Measurements from ENCODE around the gene MS4A3. TPM values are rescaled to one million over a fixed set of nuclear protein-coding genes. Genes with fewer than 3 reads are reported as not detected.

MS4A3 gene
- total and polyA plus RNA-seq, 2 of the 4 experiments (the other 2 are of a cell fraction): not detected

DNA sequence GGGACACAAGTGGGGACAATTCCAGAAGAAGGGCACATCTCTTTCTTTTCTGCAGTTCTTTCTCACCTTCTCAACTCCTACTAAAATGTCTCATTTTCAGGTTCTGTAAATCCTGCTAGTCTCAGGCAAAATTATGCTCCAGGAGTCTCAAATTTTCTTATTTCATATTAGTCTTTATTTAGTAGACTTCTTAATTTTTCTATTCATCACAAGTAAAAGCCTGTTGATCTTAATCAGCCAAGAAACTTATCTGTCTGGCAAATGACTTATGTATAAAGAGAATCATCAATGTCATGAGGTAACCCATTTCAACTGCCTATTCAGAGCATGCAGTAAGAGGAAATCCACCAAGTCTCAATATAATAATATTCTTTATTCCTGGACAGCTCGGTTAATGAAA lies 31.9 kb downstream of the MS4A3 start, which contains the start of gene MS4A2:
MS4A2 (plus strand) TSS at position 301 of the 400 bp plus-strand sequence. CDS start 102 bp downstream, outside the sequence.
- Histone ChIP-seq H3K23ac (ENCODE audit: low read depth, low read length) (no peak within 1 kb of the TSS), H3K4me1 (ENCODE audit: control insufficient read depth, insufficient read depth, low read length) (no peaks in the 10 kb centered on the region), H3K4ac (ENCODE audit: low read depth, low read length) (no peak within 1 kb of the TSS), H4K91ac (ENCODE audit: insufficient read depth, low read depth, low read length) (no peak within 1 kb of the TSS), H2BK120ac (ENCODE audit: low read depth, low read length) (no peak within 1 kb of the TSS), H4K5ac (ENCODE audit: low read depth, low read length) (no peak within 1 kb of the TSS), H2AK5ac (ENCODE audit: low read depth, low read length) (no peak within 1 kb of the TSS), H3K14ac (replicated peaks; ENCODE audit: low read depth, low read length) (no peak within 1 kb of the TSS), H2AFZ (replicated peaks; ENCODE audit: low read length, poor library complexity) (no peak within 1 kb of the TSS), H3K4me3 (ENCODE audit: insufficient read depth, low read depth, low read length) (no peak within 1 kb of the TSS), H3K9me3 (ENCODE audit: control insufficient read depth, insufficient read depth, low read length) (0 out of 2 replicates have a peak, but pooled peaks cover 2% of the 10 kb centered on the region), H3K79me1 (ENCODE audit: low read depth in 1 of 2, low read length in 2 of 2) (no peaks in the 10 kb centered on the region), H3K9me1 (ENCODE audit: insufficient read depth, low read length) (no peaks in the 10 kb centered on the region), H2AK9ac (replicated peaks; ENCODE audit: low read depth, low read length, poor library complexity) (no peak within 1 kb of the TSS), H2BK15ac (ENCODE audit: low read depth, low read length) (no peak within 1 kb of the TSS), H4K20me1 (ENCODE audit: insufficient read depth, low read length) (no peaks in the 10 kb centered on the region), H3K9ac (ENCODE audit: low read depth, low read length) (no peak within 1 kb of the TSS), H4K8ac (ENCODE audit: low read depth in 2 of 2, low read length in 2 of 2) (no peak within 1 kb of the TSS), H3K56ac (ENCODE audit: extremely low read depth, insufficient read depth, low read length) (no peak within 1 kb of the TSS), H3K36me3 (ENCODE audit: control insufficient read depth, insufficient read depth, low read length) (no peaks in the 10 kb centered on the region), H2BK5ac (ENCODE audit: low read depth, low read length, poor library complexity, severe bottlenecking) (no peak within 1 kb of the TSS), H3K27ac (ENCODE audit: insufficient read depth, low read length) (no peak within 1 kb of the TSS), H3K27me3 (ENCODE audit: control insufficient read depth, insufficient read depth, low read length) (no peaks in the 10 kb centered on the region), H3K4me2 (ENCODE audit: low read depth, low read length) (no peak within 1 kb of the TSS), H2BK20ac (ENCODE audit: low read depth, low read length) (no peak within 1 kb of the TSS), H3K18ac (ENCODE audit: low read depth, low read length) (no peak within 1 kb of the TSS)
- ChIA-PET CTCF (no interaction called here), POLR2A (ENCODE audit: unreplicated experiment) (no interaction called here)
- dilution Hi-C loops (cut with HindIII; ENCODE audit: low sequenced_read_pairs, unreplicated experiment) (no loop called here), intact Hi-C loops (cut with micrococcal nuclease) (no loop called here), in situ Hi-C loops (cut with MboI; ENCODE audit: low sequenced_read_pairs) (no loop called here)
- no CpG with 5 or more reads among the region's 1 CpG for WGBS, 2 experiments (ENCODE audit: extremely low coverage in 2 of 2, insufficient read length in 1 of 2)
- TF ChIP-seq RCOR1 (IDR thresholded peaks at IDR 0.05; ENCODE audit: insufficient replicate concordance, low read length) (no peak), MAZ (IDR thresholded peaks at IDR 0.05; ENCODE audit: borderline replicate concordance, low read depth, low read length) (no peak), RFX5 (IDR thresholded peaks at IDR 0.05; ENCODE audit: low read depth, low read length) (no peak), MXI1 (IDR thresholded peaks at IDR 0.05; ENCODE audit: borderline replicate concordance, low read depth, low read length) (no peak), BHLHE40 (IDR thresholded peaks at IDR 0.05; ENCODE audit: low read depth, low read length) (no peak), MAFK (IDR thresholded peaks at IDR 0.05; ENCODE audit: low read depth, low read length) (no peak)
- DNase-seq (no peak), ATAC-seq (ENCODE audit: low read depth) (no peak)
- no TSS peak for BruUV-seq (replicated peaks)
